Measurements from ENCODE around the gene MTRFR.
A peak's percentile ranks its signal among the peaks of the same experiment; 100 is the strongest.
"Not testable (repeated sequence)": the region's sequence is repeated elsewhere in the genome, so short reads cannot be mapped to it uniquely, and the experiment has no call there.

Gene MTRFR

GRCh38 chr12:123232807-123233504 is at the start of gene MTRFR, which contains the start of gene MPHOSPH9:
Gene MTRFR, plus strand, starts transcription at chr12:123233436. Its CDS starts 20,239 bp downstream, at chr12:123253675.
Gene MPHOSPH9, minus strand, starts transcription at chr12:123233141. Its CDS starts 2,777 bp downstream, at chr12:123230364.
- FAIRE-seq: peak; percentile 98

- FAIRE-seq: no peak
Measured at GRCh38 chr12:123187637-123188036, 45.6 kb upstream of the MTRFR start.

- no peak for FAIRE-seq
Measured at GRCh38 chr12:123199936-123200335, 33.3 kb upstream of the MTRFR start.

GRCh38 chr12:123200414-123200813 is 32.8 kb upstream of the MTRFR start:
- FAIRE-seq: no peak

GRCh38 chr12:123206794-123207193 is 26.4 kb upstream of the MTRFR start:
- not testable (repeated sequence) for FAIRE-seq

- FAIRE-seq: not testable (repeated sequence)
Measured at GRCh38 chr12:123207815-123208214, 25.4 kb upstream of the MTRFR start.

- FAIRE-seq: no peak
Measured at GRCh38 chr12:123223241-123223668, 10.0 kb upstream of the MTRFR start.

GRCh38 chr12:123225443-123225842 is 7.8 kb upstream of the MTRFR start:
- FAIRE-seq: no peak

- no peak for FAIRE-seq
Measured at GRCh38 chr12:123227581-123228258, 5.5 kb upstream of the MTRFR start.

GRCh38 chr12:123229051-123229450 is 4.2 kb upstream of the MTRFR start:
- no peak for FAIRE-seq

- no peak for FAIRE-seq
Measured at GRCh38 chr12:123231931-123232330, 1.3 kb upstream of the MTRFR start.

- FAIRE-seq: no peak
Measured at GRCh38 chr12:123232472-123232806, 797 bp upstream of the MTRFR start.

- no peak for FAIRE-seq
Measured at GRCh38 chr12:123233505-123234308, 471 bp downstream of the MTRFR start.

- FAIRE-seq: no peak
Measured at GRCh38 chr12:123237646-123238329, 4.6 kb downstream of the MTRFR start.

- no peak for FAIRE-seq
Measured at GRCh38 chr12:123238330-123238682, 5.1 kb downstream of the MTRFR start.

- FAIRE-seq: no peak
Measured at GRCh38 chr12:123238961-123239360, 5.7 kb downstream of the MTRFR start.

- FAIRE-seq: no peak
Measured at GRCh38 chr12:123242116-123242904, 9.1 kb downstream of the MTRFR start.

GRCh38 chr12:123243671-123244262 is 10.5 kb downstream of the MTRFR start:
- no peak for FAIRE-seq

- no peak for FAIRE-seq
Measured at GRCh38 chr12:123245678-123246077, 12.4 kb downstream of the MTRFR start.

- not testable (repeated sequence) for FAIRE-seq
Measured at GRCh38 chr12:123248129-123248528, 14.9 kb downstream of the MTRFR start.

GRCh38 chr12:123248996-123249741 is 15.9 kb downstream of the MTRFR start:
- FAIRE-seq: not testable (repeated sequence)

Measured in endometrium (tissue), 2 donors.